ENCODE data around the gene MSANTD3. TPM values are rescaled to one million over a fixed set of nuclear protein-coding genes. Genes with fewer than 3 reads are reported as not detected.
"Not testable (repeated sequence)": the region's sequence is repeated elsewhere in the genome, so short reads cannot be mapped to it uniquely, and the experiment has no call there.

The MSANTD3 gene
- polyA plus RNA-seq, 4 donors = 21.3 to 23.9 (median 22.9) TPM

DNA sequence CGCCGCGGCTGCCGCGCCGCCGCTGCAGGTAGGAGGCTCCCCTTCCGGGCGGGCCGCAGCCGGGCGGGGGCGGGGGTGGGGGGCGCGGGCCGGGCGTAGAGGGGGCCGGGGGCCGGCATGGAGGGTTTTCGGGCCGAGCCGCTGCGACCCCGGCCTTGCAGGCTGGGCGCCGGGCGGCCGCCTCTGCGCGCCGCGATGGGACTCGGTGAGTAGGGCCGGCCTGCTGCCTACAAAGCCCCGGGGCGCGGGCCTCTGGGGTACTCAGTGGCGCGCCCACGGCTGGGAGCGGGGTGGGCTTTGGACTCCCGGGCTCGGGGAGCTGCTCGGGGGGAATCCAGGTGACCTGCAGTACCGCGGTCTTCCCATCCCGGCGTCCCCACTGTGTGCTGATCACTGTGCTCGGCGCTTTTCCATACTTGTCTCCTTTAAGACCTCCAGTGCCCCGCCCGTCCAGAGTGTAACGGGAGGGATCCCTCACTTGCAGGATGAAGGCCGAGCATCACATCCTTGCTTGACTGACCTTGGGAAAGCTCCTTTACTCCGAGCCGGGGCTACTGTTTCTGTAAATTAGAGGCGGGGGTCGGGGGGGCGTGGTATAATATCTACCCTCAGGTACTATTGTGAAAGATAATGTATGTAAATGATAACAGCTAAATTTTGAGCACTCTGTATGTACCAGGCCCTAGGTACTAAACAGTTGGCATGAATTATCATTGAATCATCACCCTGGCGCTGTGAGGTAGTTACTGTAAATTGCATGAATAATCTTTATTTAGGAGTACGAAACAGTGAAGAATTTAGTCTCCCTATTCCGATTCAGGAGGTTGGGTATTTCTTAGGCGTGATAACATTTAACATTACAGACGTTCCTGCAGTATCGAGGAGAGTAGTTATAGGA lies 672 bp downstream of the MSANTD3 start:
- DNase-seq (ENCODE audit: low read depth in 4 of 4, low spot score in 2 of 4) = peak in 2 of 4 donors; percentile 48 to 53

- DNase-seq (ENCODE audit: low read depth in 4 of 4, low spot score in 2 of 4) = no peak
These were observed 2.1 kb downstream of the MSANTD3 start for GRCh38 chr9:100428871-100429654.

DNA sequence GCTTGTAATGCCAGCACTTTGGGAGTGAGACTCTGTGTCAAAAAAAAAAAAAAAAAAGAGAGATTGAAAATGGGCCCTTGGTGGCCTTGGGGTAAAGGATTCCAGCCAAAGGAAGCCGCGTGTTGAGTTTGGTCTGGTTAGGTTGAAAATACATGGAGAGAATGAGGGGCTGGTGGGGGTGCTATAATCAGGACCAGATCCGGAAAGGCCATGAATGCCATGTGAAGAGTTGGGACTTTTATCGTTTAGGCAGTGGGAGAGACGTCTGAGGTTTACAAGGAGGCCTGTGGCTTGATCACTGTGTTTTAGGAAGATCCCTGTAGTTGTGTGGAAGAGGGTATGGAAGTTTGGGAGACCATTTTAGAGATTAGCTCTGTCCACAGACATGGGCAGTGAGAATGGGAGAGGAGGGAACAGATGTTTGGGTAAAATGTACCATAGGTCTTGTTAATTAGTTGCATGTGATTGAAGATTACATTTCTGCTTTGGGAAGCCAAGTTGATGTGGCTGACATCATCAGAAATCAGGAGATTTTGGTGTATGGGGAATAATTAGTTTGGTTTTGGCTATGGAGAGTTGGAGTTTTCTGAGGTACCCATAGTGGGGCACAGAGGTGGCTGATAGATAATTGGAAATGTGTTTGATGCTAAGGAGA lies 3.5 kb downstream of the MSANTD3 start:
- DNase-seq (ENCODE audit: low read depth in 4 of 4, low spot score in 2 of 4) = no peak

- no peak for DNase-seq (ENCODE audit: low read depth in 4 of 4, low spot score in 2 of 4)
These were observed 4.9 kb downstream of the MSANTD3 start for GRCh38 chr9:100431886-100432285.

DNA sequence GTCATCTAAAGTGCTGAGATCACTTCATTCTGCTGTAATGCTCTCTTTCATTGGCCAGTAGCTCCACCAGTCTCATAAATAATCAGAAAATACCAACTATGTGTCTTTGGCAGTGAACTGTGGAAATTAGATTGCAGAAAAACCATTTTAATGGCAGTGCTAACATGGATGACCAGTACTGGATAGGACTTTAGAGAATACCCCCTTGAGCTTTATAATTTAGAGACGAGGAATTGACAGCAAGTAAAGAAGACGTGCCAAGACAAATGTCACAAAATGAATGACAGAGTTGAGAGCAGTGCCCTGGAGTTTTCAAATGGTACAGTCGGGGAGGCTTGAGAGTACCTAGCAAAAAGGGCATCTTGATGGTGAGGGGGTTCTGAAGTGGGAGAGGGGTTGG lies 5.8 kb downstream of the MSANTD3 start:
- no peak for DNase-seq (ENCODE audit: low read depth in 4 of 4, low spot score in 2 of 4)

GRCh38 chr9:100436571-100436970 lies 9.6 kb downstream of the MSANTD3 start:
- no peak for DNase-seq (ENCODE audit: low read depth in 4 of 4, low spot score in 2 of 4)

- DNase-seq (ENCODE audit: low read depth in 4 of 4, low spot score in 2 of 4) = peak in 2 of 4 donors; percentile 19 to 43
These were observed 11.2 kb downstream of the MSANTD3 start for GRCh38 chr9:100437860-100438805.

DNA sequence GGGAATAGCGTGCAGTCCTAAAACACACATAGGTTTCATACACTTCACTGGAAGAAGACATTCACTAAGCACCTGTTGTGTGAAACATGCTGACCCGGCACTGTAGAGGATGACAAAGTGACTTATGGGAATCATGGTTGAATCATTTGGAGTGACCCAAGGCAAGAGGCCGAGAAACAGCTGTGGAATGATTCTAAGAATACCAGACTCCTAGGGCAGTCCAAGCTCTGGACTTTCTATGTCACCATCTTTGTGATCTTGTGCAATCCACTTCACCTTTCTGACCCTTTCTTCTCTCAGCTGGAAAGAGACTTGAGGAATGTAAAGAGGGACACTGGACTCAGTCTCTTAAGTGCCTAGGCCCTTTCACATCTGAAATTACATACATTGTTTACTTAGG lies 13.1 kb downstream of the MSANTD3 start:
- DNase-seq (ENCODE audit: low read depth in 4 of 4, low spot score in 2 of 4) = no peak

DNA sequence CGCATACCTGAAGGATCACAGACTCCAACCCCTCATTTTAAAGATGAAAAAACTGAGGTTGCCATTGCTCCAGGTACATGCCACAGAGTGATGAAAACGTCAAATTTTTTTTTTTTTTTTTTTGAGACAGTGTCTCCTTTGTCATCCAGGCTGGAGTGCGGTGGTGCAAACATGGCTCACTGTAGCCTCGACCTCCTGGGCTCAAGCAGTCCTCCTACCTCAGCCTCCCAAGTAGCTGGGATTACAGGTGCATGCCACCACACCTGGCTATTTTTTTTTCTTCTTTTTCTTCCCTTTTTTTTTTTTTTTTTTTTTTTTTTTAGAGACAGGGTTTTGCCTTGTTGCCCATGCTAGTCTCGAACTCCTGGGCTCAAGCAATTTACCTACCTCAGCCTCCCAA lies 13.5 kb downstream of the MSANTD3 start:
- DNase-seq (ENCODE audit: low read depth in 4 of 4, low spot score in 2 of 4) = not testable (repeated sequence)

GRCh38 chr9:100441911-100442361 lies 15.0 kb downstream of the MSANTD3 start:
- no peak for DNase-seq (ENCODE audit: low read depth in 4 of 4, low spot score in 2 of 4)

GRCh38 chr9:100443781-100444768 lies 17.1 kb downstream of the MSANTD3 start:
- DNase-seq (ENCODE audit: low read depth in 4 of 4, low spot score in 2 of 4) = no peak

DNA sequence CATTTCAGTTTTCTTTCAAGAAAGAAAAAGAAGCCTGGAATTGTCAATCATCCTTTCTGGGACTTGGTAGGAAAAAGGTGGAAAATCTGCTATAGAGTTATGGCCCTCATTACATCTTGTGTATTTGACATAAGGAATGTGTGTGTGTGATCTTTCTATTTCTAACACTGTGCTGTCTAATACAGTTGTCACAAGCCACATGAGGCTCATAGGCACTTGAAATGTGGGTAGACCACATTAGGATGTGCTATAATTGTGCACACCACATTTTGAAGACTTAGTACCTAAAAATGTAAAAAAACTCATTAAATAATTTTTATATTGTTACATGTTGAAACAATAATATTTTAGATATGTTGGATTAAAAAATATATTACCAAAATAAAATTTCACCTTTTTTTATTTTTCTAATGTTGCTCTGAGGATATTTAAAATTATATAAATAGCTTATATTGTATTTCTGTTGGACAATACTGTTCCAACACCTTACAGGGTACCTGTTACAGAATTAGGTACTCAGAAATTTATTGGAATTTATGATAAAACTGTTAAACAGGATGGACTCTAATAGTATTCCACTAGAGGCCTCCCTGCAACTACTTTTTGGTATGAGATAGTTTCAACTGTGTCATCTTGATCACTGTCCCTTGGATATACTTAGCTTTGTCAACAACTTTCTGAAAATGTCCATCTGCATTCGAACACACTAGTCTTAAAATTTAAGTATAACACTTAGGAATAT lies 18.4 kb downstream of the MSANTD3 start:
- no peak for DNase-seq (ENCODE audit: low read depth in 4 of 4, low spot score in 2 of 4)

GRCh38 chr9:100445903-100446549 lies 19.1 kb downstream of the MSANTD3 start:
- no peak for DNase-seq (ENCODE audit: low read depth in 4 of 4, low spot score in 2 of 4)

GRCh38 chr9:100447041-100447440 lies 20.1 kb downstream of the MSANTD3 start:
- no peak for DNase-seq (ENCODE audit: low read depth in 4 of 4, low spot score in 2 of 4)

DNA sequence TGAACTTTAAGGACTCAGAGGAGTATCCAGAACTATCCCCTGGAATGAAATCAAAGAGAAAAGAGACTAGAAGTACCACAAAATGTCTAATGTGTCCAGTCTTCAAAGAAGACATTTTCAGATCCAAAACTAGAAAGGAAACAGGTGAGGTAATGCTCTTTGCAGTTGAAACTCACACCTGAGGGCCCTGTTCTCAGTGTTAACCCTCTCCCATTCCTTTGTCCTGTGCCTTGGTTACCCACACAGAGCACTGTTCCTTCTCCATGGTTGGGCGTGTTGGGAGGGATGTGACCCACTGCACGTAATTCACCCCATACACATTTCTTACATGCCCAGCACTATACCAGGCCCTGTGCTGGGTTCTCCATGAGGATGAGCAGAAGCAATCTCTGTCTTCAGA lies 21.3 kb downstream of the MSANTD3 start:
- no peak for DNase-seq (ENCODE audit: low read depth in 4 of 4, low spot score in 2 of 4)

- no peak for DNase-seq (ENCODE audit: low read depth in 4 of 4, low spot score in 2 of 4)
These were observed 22.5 kb downstream of the MSANTD3 start for GRCh38 chr9:100449420-100449819.

- no peak for DNase-seq (ENCODE audit: low read depth in 4 of 4, low spot score in 2 of 4)
These were observed 26.0 kb downstream of the MSANTD3 start for GRCh38 chr9:100452894-100453293.

DNA sequence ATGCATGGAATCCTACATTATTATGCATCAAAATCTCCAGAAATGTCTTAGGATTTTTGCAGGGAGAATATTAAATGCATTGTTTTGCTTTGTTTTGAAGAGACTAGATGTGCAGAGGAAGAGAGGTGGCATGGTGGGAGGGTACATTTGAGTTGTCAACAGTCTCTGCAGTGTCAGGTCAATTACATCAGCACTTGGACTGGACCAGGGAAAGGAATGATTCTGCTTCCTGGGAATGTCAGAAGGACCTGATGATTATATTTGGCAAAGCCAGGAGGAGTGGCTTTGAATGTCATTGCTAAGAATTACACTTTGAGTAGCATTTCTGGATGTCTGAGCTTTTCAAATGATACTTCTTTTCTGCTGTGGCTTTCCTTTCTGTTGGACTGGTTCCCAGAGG lies 28.5 kb downstream of the MSANTD3 start:
- DNase-seq (ENCODE audit: low read depth in 4 of 4, low spot score in 2 of 4) = no peak

Measured in left renal cortex interstitium (tissue), 4 donors.